GM12874 (cell line): ENCODE data around the gene HIVEP3.

ENCODE experiments used
- CTCF ChIP-seq: IDR thresholded peaks from 2 replicates; pipeline ENCODE4 v1.5.1; 2011; ENCODE audit warnings: low read depth, mild to moderate bottlenecking, control low read depth, low read length, moderate library complexity; ENCODE audit not compliant: insufficient read depth

The HIVEP3 gene

GRCh38 chr1:41464885-41465284, 453.8 kb downstream of the HIVEP3 start:
- TF ChIP-seq CTCF: no peak

- no peak for TF ChIP-seq CTCF
Observed at GRCh38 chr1:41463516-41463915, 455.2 kb downstream of the HIVEP3 start.

GRCh38 chr1:41462680-41463004, 456.1 kb downstream of the HIVEP3 start:
- TF ChIP-seq CTCF: no peak

- TF ChIP-seq CTCF: no peak
Observed at GRCh38 chr1:41461790-41462679, 456.7 kb downstream of the HIVEP3 start.

- TF ChIP-seq CTCF: no peak
Observed at GRCh38 chr1:41456847-41457540, 461.7 kb downstream of the HIVEP3 start.
